SU-DHL-6 (cell line): Measurements from ENCODE around the gene CFAP99.

Source experiments
- EZH2phosphoT487 ChIP-seq: fragments of 200-600 bp; sonication (generic), shearing (Covaris generic); conservative IDR thresholded peaks from 2 replicates; pipeline ENCODE4 v1.6.1; 2018; ENCODE audit warnings: mild to moderate bottlenecking, antibody characterized with exemption, low read length, moderate library complexity, mixed read lengths
- TF ChIP-seq, protein P1 (sequence below): fragments of 200-600 bp; sonication (generic); IDR thresholded peaks from one replicate; pipeline ENCODE4 v1.5.1; 2017; ENCODE audit warnings: antibody characterized with exemption, mild to moderate bottlenecking, low read length, moderate library complexity; ENCODE audit not compliant: insufficient read depth, poor library complexity, severe bottlenecking

DNA sequence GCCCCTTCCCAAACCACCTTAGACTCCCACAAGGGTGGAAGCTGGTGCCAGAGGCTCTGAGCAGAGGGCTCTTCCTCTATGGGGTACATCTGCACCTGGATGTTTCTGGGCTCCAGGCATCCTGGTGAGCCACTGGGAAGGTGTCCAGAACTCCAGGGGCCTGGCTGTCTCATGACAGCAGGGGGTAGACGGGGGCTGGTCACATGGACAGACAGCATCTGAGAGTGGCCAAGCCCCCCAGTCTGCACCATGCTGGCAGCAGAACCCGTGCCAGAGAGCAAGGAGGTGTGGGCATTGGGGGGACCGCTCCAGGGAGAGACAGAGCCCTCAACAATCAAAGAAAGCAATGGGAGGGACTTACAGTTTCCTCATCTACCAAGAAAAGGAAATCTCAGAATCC is 39.9 kb upstream of the CFAP99 start:
- TF ChIP-seq, protein P1, sequence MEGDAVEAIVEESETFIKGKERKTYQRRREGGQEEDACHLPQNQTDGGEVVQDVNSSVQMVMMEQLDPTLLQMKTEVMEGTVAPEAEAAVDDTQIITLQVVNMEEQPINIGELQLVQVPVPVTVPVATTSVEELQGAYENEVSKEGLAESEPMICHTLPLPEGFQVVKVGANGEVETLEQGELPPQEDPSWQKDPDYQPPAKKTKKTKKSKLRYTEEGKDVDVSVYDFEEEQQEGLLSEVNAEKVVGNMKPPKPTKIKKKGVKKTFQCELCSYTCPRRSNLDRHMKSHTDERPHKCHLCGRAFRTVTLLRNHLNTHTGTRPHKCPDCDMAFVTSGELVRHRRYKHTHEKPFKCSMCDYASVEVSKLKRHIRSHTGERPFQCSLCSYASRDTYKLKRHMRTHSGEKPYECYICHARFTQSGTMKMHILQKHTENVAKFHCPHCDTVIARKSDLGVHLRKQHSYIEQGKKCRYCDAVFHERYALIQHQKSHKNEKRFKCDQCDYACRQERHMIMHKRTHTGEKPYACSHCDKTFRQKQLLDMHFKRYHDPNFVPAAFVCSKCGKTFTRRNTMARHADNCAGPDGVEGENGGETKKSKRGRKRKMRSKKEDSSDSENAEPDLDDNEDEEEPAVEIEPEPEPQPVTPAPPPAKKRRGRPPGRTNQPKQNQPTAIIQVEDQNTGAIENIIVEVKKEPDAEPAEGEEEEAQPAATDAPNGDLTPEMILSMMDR: no peak
- no peak for TF ChIP-seq EZH2phosphoT487
